Lower leg skin (tissue), 4 donors: ENCODE results near the gene PBXIP1. TPM values are rescaled to one million over a fixed set of nuclear protein-coding genes. Genes with fewer than 3 reads are reported as not detected.
"Not testable (repeated sequence)": the region's sequence is repeated elsewhere in the genome, so short reads cannot be mapped to it uniquely, and the experiment has no call there.

Experiments
- DNase-seq, 2 donors: peaks; one replicate each; pipeline ENCODE4 v3.0.0-alpha.2; 2019; ENCODE audit warnings: low spot score in 2 of 2
- H3K4me3 ChIP-seq: fragments of 200-600 bp; sonication (generic); 2 replicates; pipeline ENCODE4 v1.5.1; 2017; ENCODE audit warnings: mild to moderate bottlenecking, low read depth; ENCODE audit not compliant: poor library complexity, severe bottlenecking
- CTCF ChIP-seq, 3 donors: fragments of 450-650 bp; IDR thresholded peaks; one replicate each; pipeline ENCODE4 v1.5.1; 2016; ENCODE audit warnings: antibody characterized with exemption in 3 of 3, mild to moderate bottlenecking in 3 of 3, moderate library complexity in 2 of 3
- POLR2A ChIP-seq, 2 donors: fragments of 450-650 bp; IDR thresholded peaks; one replicate each; pipeline ENCODE4 v1.6.1; 2016 to 2017; ENCODE audit warnings: antibody characterized with exemption in 2 of 2, mild to moderate bottlenecking in 1 of 2, moderate library complexity in 1 of 2
- WGBS, 2 donors: methylation state at CpG; one replicate each; pipeline ENCODE4 v1.1.5; 2018; 5-methylcytosine and 5-hydroxymethylcytosine counted together
- intact Hi-C: fragments of 100-400 bp; cut with DNase I; formaldehyde crosslinking; loops from one replicate; pipeline ENCODE4 v1.15.0; 2023; ENCODE audit warnings: low total_unique reads
- total RNA-seq, 4 donors: library from RNA; depleted of rRNA; stranded (reverse); fragments of >200 nt; gene quantifications; one replicate each; pipeline ENCODE4 v1.1.0, GENCODE V29; 2016

Gene PBXIP1
- total RNA-seq, 4 donors from 2014 or later: 52.1 to 84.1 (median 63.7) TPM

GRCh38 chr1:154989195-154989860 is 33.4 kb upstream of the PBXIP1 start:
- intact Hi-C loops: no loop called here
- no peak for TF ChIP-seq POLR2A (IDR thresholded peaks at IDR 0.05)
- no peak for TF ChIP-seq CTCF (IDR thresholded peaks at IDR 0.05)
- WGBS, 2 donors: 75 to 92% methylated on average over 3 of the region's 3 CpGs

GRCh38 chr1:154988058-154988954 is 32.4 kb upstream of the PBXIP1 start:
- intact Hi-C loops: no loop called here
- no peak overlapping the region for H3K4me3 ChIP-seq
- WGBS, 2 donors: 89% methylated on average over 17 of the region's 17 CpGs
- DNase-seq: no peak
- TF ChIP-seq POLR2A (IDR thresholded peaks at IDR 0.05) (no peak), CTCF (IDR thresholded peaks at IDR 0.05) (no peak)

More at GRCh38 chr1:154989195-154989860, 33.4 kb upstream of the PBXIP1 start:
- H3K4me3 ChIP-seq: no peak overlapping the region
- no peak for DNase-seq

DNA sequence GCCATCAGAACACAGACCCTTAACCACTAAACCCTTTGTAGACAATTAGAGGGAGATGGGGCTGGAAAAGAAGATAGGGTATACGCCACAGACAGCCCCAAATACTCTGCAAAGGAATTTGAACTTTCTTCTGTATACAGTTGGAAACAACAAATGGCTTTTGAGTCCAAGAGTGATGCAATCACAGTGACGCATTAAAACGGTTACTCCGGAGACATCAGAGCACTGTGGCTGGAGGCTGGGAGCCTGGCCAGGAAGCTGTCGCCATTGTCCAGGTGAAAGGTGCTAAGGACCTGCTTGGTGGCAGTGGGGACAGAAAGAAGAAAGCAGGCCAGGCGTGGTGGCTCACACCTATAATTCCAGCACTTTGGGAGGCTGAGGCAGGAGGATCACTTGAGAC is 31.4 kb upstream of the PBXIP1 start:
- 63 to 76% methylated on average over 6 of the region's 6 CpGs for WGBS, 2 donors
- intact Hi-C loops: no loop called here
- no peak for DNase-seq
- no peak overlapping the region for H3K4me3 ChIP-seq
- TF ChIP-seq CTCF (IDR thresholded peaks at IDR 0.05) (no peak), POLR2A (IDR thresholded peaks at IDR 0.05) (no peak)

DNA sequence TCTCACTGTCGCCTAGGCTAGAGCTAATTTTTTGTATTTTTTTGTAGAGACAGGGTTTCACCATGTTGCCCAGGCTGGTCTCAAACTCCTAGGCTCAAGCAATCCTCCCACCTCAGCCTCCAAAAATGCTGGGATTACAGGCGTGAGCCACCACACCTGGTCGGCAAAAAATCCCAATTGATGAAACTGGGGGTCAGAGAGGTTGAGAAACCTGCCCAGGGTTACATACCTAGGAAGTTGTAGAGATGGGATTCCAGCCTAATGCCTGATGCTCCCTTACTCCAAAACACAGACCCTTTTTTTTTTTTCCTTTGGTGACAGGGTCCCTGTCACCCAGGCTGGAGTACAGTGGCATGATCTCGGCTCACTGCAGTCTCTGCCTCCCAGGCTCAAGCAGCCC is 30.8 kb upstream of the PBXIP1 start:
- intact Hi-C loops, H3K4me3 ChIP-seq, DNase-seq: not testable (repeated sequence)
- 89 to 92% methylated on average over 4 of the region's 4 CpGs for WGBS, 2 donors

DNA sequence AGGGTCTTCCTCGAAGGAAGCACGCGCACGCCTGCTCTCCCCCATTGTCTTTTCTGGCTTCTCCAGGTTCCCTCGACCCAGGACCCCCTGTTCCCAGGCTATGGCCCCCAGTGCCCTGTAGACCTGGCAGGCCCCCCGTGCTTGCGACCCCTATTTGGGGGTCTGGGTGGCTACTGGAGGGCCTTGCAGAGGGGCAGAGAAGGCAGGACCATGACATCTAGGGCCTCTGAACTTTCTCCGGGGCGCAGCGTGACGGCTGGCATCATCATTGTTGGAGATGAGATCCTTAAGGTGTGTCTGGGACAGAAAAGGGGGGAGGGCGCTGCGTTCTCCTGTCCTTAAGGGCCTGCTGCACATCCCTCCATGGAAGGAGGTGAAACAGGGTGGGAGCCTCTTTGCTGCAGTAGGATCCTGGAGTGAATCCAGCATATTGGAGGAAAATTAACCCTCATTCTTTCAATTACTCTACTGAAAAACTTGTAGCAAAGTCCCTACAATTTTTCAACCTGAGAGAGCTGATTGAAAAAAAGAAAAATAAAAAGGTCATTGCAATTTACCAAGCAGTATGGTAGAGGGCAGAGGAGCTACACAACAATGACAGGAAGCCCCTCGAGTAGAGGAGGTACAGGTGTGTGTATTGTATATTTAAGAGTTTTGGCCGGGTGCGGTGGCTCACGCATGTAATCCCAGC is 28.0 kb upstream of the PBXIP1 start:
- 10% methylated on average over 17 of the region's 17 CpGs for WGBS, 2 donors
- intact Hi-C loops: no loop called here
- peak overlapping the region; percentile 66 for H3K4me3 ChIP-seq
- no peak for DNase-seq
- TF ChIP-seq CTCF (IDR thresholded peaks at IDR 0.05) (no peak), POLR2A (IDR thresholded peaks at IDR 0.05) (no peak)
